ENCODE measurements around the gene RRBP1.

DNA sequence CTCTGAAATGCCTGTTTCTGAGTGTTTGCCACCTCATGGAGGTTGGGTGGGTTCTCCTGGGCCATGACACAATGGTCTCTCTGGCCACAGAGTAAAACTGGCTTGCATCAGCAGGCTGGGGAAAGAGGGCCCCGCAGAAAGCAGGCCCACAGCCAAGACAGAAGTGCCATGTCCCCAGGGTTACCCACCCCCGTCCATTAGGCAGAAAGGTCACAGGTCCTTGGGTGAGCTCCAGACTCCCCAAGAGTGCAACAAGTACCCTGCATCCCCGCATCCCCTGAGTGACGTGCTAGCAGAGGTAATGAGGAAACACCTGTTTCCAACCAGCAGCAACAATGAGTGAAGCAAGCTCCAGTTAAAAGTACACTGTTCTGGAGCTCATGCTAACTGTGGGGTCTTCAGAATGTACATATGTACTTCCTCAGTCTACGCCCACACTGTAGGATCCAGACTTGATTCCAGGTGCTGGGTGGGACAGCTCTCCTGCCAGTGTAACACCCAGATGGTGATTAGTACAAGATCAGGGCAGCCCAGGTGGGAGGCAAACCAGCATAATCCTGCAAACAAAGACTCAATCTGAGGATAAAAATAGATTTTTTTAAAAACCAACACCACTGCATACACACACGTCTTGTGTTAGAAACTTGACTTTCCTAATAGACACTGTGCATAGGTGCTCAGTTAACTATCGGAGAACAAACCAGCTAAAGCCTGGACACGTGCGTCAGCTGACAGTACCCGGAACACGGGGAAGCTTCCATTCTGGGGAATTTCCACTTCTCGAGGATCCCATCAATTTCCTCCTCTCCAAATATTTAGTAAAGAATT is 31.5 kb downstream of the RRBP1 start:
- TF ChIP-seq, protein P1, sequence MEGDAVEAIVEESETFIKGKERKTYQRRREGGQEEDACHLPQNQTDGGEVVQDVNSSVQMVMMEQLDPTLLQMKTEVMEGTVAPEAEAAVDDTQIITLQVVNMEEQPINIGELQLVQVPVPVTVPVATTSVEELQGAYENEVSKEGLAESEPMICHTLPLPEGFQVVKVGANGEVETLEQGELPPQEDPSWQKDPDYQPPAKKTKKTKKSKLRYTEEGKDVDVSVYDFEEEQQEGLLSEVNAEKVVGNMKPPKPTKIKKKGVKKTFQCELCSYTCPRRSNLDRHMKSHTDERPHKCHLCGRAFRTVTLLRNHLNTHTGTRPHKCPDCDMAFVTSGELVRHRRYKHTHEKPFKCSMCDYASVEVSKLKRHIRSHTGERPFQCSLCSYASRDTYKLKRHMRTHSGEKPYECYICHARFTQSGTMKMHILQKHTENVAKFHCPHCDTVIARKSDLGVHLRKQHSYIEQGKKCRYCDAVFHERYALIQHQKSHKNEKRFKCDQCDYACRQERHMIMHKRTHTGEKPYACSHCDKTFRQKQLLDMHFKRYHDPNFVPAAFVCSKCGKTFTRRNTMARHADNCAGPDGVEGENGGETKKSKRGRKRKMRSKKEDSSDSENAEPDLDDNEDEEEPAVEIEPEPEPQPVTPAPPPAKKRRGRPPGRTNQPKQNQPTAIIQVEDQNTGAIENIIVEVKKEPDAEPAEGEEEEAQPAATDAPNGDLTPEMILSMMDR (conservative IDR thresholded peaks at IDR 0.05; ENCODE audit: low read length) = no peak
- TF ChIP-seq EZH2phosphoT487 (IDR thresholded peaks at IDR 0.05; ENCODE audit: borderline replicate concordance) = no peak
